HUES48 (cell line): ENCODE data around the gene CPNE1.
A peak's percentile ranks its signal among the peaks of the same experiment; 100 is the strongest.

Source experiments
- H3K27ac ChIP-seq: one replicate; pipeline ENCODE4 v1.7.0; 2013; ENCODE audit warnings: low read depth, low read length, inconsistent platforms
- H3K27me3 ChIP-seq: 2 replicates; pipeline ENCODE4 v1.6.1; 2013; ENCODE audit warnings: mild to moderate bottlenecking, low read length; ENCODE audit not compliant: control insufficient read depth, insufficient read depth
- H3K36me3 ChIP-seq: 2 replicates; pipeline ENCODE4 v1.6.1; 2013; ENCODE audit warnings: low read length; ENCODE audit not compliant: control insufficient read depth, insufficient read depth
- H3K4me1 ChIP-seq: 2 replicates; pipeline ENCODE4 v1.6.1; 2013; ENCODE audit warnings: mild to moderate bottlenecking, low read length; ENCODE audit not compliant: control insufficient read depth, insufficient read depth
- H3K4me3 ChIP-seq: 2 replicates; pipeline ENCODE4 v1.5.1; 2013; ENCODE audit warnings: mild to moderate bottlenecking, low read depth, low read length
- H3K9ac ChIP-seq: 2 replicates; pipeline ENCODE4 v1.6.1; 2013; ENCODE audit warnings: mild to moderate bottlenecking, low read depth, low read length, moderate library complexity
- H3K9me3 ChIP-seq: 2 replicates; pipeline ENCODE4 v1.6.1; 2013; ENCODE audit warnings: low read length; ENCODE audit not compliant: control insufficient read depth, insufficient read depth

CPNE1 gene

GRCh38 chr20:35704514-35705261, 40.0 kb upstream of the CPNE1 start:
- Histone ChIP-seq H3K27ac (no peak overlapping the region), H3K4me1 (no peaks in the 10 kb centered on the region), H3K9me3 (no peaks in the 10 kb centered on the region), H3K27me3 (no peaks in the 10 kb centered on the region), H3K4me3 (no peak overlapping the region), H3K9ac (no peak overlapping the region), H3K36me3 (peaks cover 86% of the 10 kb centered on the region)

GRCh38 chr20:35702824-35703695, 38.4 kb upstream of the CPNE1 start:
- no peak overlapping the region for H3K4me3 ChIP-seq
- no peaks in the 10 kb centered on the region for H3K9me3 ChIP-seq
- H3K27me3 ChIP-seq: no peaks in the 10 kb centered on the region
- peaks cover 70% of the 10 kb centered on the region for H3K36me3 ChIP-seq
- H3K4me1 ChIP-seq: peaks cover 2% of the 10 kb centered on the region; the same call in 1 of the 2 replicates
- H3K9ac ChIP-seq: no peak overlapping the region
- H3K27ac ChIP-seq: peak overlapping the region; percentile 7

GRCh38 chr20:35702051-35702823, 37.5 kb upstream of the CPNE1 start:
- H3K36me3 ChIP-seq: peaks cover 62% of the 10 kb centered on the region
- peaks cover 6% of the 10 kb centered on the region for H3K4me1 ChIP-seq
- H3K4me3 ChIP-seq: no peak overlapping the region
- no peaks in the 10 kb centered on the region for H3K9me3 ChIP-seq
- H3K9ac ChIP-seq: no peak overlapping the region
- H3K27me3 ChIP-seq: no peaks in the 10 kb centered on the region
- H3K27ac ChIP-seq: peak overlapping the region; percentile 21

- H3K4me1 ChIP-seq: peaks cover 6% of the 10 kb centered on the region
- H3K36me3 ChIP-seq: peaks cover 53% of the 10 kb centered on the region
- H3K9me3 ChIP-seq: no peaks in the 10 kb centered on the region
- H3K27ac ChIP-seq: peak overlapping the region; percentile 92
- H3K9ac ChIP-seq: no peak overlapping the region
- peak overlapping the region; percentile 95 for H3K4me3 ChIP-seq
- H3K27me3 ChIP-seq: no peaks in the 10 kb centered on the region
These were observed 36.0 kb upstream of the CPNE1 start for GRCh38 chr20:35700625-35701148.

- Histone ChIP-seq H3K27ac (peak overlapping the region; percentile 92), H3K36me3 (peaks cover 53% of the 10 kb centered on the region), H3K9me3 (no peaks in the 10 kb centered on the region), H3K4me1 (peaks cover 6% of the 10 kb centered on the region), H3K9ac (peak overlapping the region; percentile 92), H3K4me3 (peak overlapping the region; percentile 95), H3K27me3 (no peaks in the 10 kb centered on the region)
These were observed 35.4 kb upstream of the CPNE1 start for GRCh38 chr20:35699957-35700624.

GRCh38 chr20:35699127-35699956, 34.6 kb upstream of the CPNE1 start, which contains the start of the genes NFS1 and ROMO1:
TSS of gene NFS1 (minus strand) at chr20:35699352. CDS start at chr20:35699288, 64 bp downstream.
TSS of gene ROMO1 (plus strand) at chr20:35699405. CDS start at chr20:35699633, 228 bp downstream.
- Histone ChIP-seq H3K27ac (peak within 1 kb of the TSS; percentile 92), H3K27me3 (no peaks in the 10 kb centered on the region), H3K9ac (peak within 1 kb of the TSS; percentile 92), H3K4me3 (peak within 1 kb of the TSS; percentile 95), H3K9me3 (no peaks in the 10 kb centered on the region), H3K4me1 (peaks cover 6% of the 10 kb centered on the region), H3K36me3 (peaks cover 49% of the 10 kb centered on the region)

- Histone ChIP-seq H3K4me3 (peak overlapping the region; percentile 95), H3K27me3 (no peaks in the 10 kb centered on the region), H3K27ac (peak overlapping the region; percentile 92), H3K4me1 (peaks cover 6% of the 10 kb centered on the region), H3K36me3 (peaks cover 47% of the 10 kb centered on the region), H3K9me3 (no peaks in the 10 kb centered on the region), H3K9ac (peak overlapping the region; percentile 1; the same call in 1 of the 2 replicates)
These were observed 33.8 kb upstream of the CPNE1 start for GRCh38 chr20:35698298-35699126.

GRCh38 chr20:35697696-35698297, 33.1 kb upstream of the CPNE1 start:
- Histone ChIP-seq H3K36me3 (peaks cover 39% of the 10 kb centered on the region), H3K4me3 (peak overlapping the region; percentile 95), H3K4me1 (peaks cover 6% of the 10 kb centered on the region)

GRCh38 chr20:35695978-35696377, 31.3 kb upstream of the CPNE1 start:
- H3K4me3 ChIP-seq: no peak overlapping the region
- no peaks in the 10 kb centered on the region for H3K27me3 ChIP-seq
- H3K9me3 ChIP-seq: no peaks in the 10 kb centered on the region
- H3K9ac ChIP-seq: no peak overlapping the region
- peaks cover 6% of the 10 kb centered on the region for H3K4me1 ChIP-seq
- no peak overlapping the region for H3K27ac ChIP-seq
- H3K36me3 ChIP-seq: peaks cover 28% of the 10 kb centered on the region

More at GRCh38 chr20:35697696-35698297, 33.1 kb upstream of the CPNE1 start:
- Histone ChIP-seq H3K27me3 (no peaks in the 10 kb centered on the region), H3K9ac (no peak overlapping the region), H3K9me3 (no peaks in the 10 kb centered on the region), H3K27ac (no peak overlapping the region)
